ENCODE results near the gene GLUL. TPM values are rescaled to one million over a fixed set of nuclear protein-coding genes. Genes with fewer than 3 reads are reported as not detected.

GLUL gene
- total and polyA plus RNA-seq, 2 donors from 2014 or later = 90.6 to 533 TPM

GRCh38 chr1:182426442-182427430 is 35.1 kb upstream of the GLUL start:
- no peaks in the 10 kb centered on the region for H3K9me3 ChIP-seq (ENCODE audit: control insufficient read depth in 2 of 3, insufficient read depth in 1 of 3, low read length in 3 of 3)
- TF ChIP-seq CTCF (IDR thresholded peaks at IDR 0.05; ENCODE audit: borderline replicate concordance, extremely low read depth, insufficient read depth) = no peak
- no peak for DNase-seq
- no peak overlapping the region for H3K27ac ChIP-seq (ENCODE audit: low read depth in 2 of 2, low read length in 2 of 2)
- no peaks in the 10 kb centered on the region for H3K36me3 ChIP-seq (ENCODE audit: control insufficient read depth in 2 of 3, insufficient read depth in 3 of 3, low read length in 3 of 3)
- no peaks in the 10 kb centered on the region for H3K27me3 ChIP-seq (ENCODE audit: control insufficient read depth, insufficient read depth, low read length)
- intact Hi-C loops (cut with DNase I) = no loop called here
- H3K4me3 ChIP-seq (ENCODE audit: low read length in 3 of 3) = no peak overlapping the region
- no peak overlapping the region for H3K9ac ChIP-seq (ENCODE audit: low read length in 3 of 3)
- no peak for FAIRE-seq
- no peaks in the 10 kb centered on the region for H3K4me1 ChIP-seq (ENCODE audit: control insufficient read depth in 2 of 3, insufficient read depth in 2 of 3, low read depth in 1 of 3, low read length in 3 of 3)

- FAIRE-seq (no peak), DNase-seq (no peak)
- Histone ChIP-seq H3K27me3 (ENCODE audit: control insufficient read depth, insufficient read depth, low read length) (no peaks in the 10 kb centered on the region), H3K27ac (ENCODE audit: low read depth in 2 of 2, low read length in 2 of 2) (no peak overlapping the region), H3K36me3 (ENCODE audit: control insufficient read depth in 2 of 3, insufficient read depth in 3 of 3, low read length in 3 of 3) (no peaks in the 10 kb centered on the region), H3K9me3 (ENCODE audit: control insufficient read depth in 2 of 3, insufficient read depth in 1 of 3, low read length in 3 of 3) (no peaks in the 10 kb centered on the region), H3K4me3 (ENCODE audit: low read length in 3 of 3) (no peak overlapping the region), H3K9ac (ENCODE audit: low read length in 3 of 3) (no peak overlapping the region), H3K4me1 (ENCODE audit: control insufficient read depth in 2 of 3, insufficient read depth in 2 of 3, low read depth in 1 of 3, low read length in 3 of 3) (no peaks in the 10 kb centered on the region)
- no peak for TF ChIP-seq CTCF (IDR thresholded peaks at IDR 0.05; ENCODE audit: borderline replicate concordance, extremely low read depth, insufficient read depth)
- intact Hi-C loops (cut with DNase I) = no loop called here
These were observed 24.2 kb upstream of the GLUL start for GRCh38 chr1:182415789-182416188.

- intact Hi-C loops (cut with DNase I) = no loop called here
These were observed 22.4 kb upstream of the GLUL start for GRCh38 chr1:182413969-182414368.

More at GRCh38 chr1:182413969-182414368, 22.4 kb upstream of the GLUL start:
- H3K9me3 ChIP-seq (ENCODE audit: control insufficient read depth in 2 of 3, insufficient read depth in 1 of 3, low read length in 3 of 3) = no peaks in the 10 kb centered on the region
- H3K36me3 ChIP-seq (ENCODE audit: control insufficient read depth in 2 of 3, insufficient read depth in 3 of 3, low read length in 3 of 3) = no peaks in the 10 kb centered on the region
- H3K27ac ChIP-seq (ENCODE audit: low read depth in 2 of 2, low read length in 2 of 2) = no peak overlapping the region
- H3K27me3 ChIP-seq (ENCODE audit: control insufficient read depth, insufficient read depth, low read length) = no peaks in the 10 kb centered on the region
- TF ChIP-seq CTCF (IDR thresholded peaks at IDR 0.05; ENCODE audit: borderline replicate concordance, extremely low read depth, insufficient read depth) = no peak
- no peak overlapping the region for H3K9ac ChIP-seq (ENCODE audit: low read length in 3 of 3)
- no peaks in the 10 kb centered on the region for H3K4me1 ChIP-seq (ENCODE audit: control insufficient read depth in 2 of 3, insufficient read depth in 2 of 3, low read depth in 1 of 3, low read length in 3 of 3)
- no peak overlapping the region for H3K4me3 ChIP-seq (ENCODE audit: low read length in 3 of 3)
- DNase-seq (no peak), FAIRE-seq (no peak)
